ENCODE measurements around the gene GRIN2D. TPM values are rescaled to one million over a fixed set of nuclear protein-coding genes. Genes with fewer than 3 reads are reported as not detected.

The GRIN2D gene
- polyA plus RNA-seq (2013, experiment 1 of 2) = 6.8 TPM
- polyA plus RNA-seq (2013, experiment 2 of 2) = 4.9 TPM

GRCh38 chr19:48393559-48394330 is at the start of gene GRIN2D:
Gene GRIN2D (plus strand): TSS chr19:48393668. CDS start chr19:48398393, 4,725 bp downstream.
- 8 to 9% methylated on average over 23 to 29 of the region's 40 CpGs for WGBS, 2 experiments (ENCODE audit: insufficient coverage in 2 of 2)
- no peaks in the 10 kb centered on the region for H3K9me3 ChIP-seq (ENCODE audit: control insufficient read depth, low read length)
- peak within 1 kb of the TSS; percentile 66 for H3K27ac ChIP-seq (ENCODE audit: low read depth, low read length, severe bottlenecking)
- H3K4me1 ChIP-seq (ENCODE audit: control insufficient read depth, insufficient read depth, low read length, poor library complexity, severe bottlenecking) = peaks cover 30% of the 10 kb centered on the region
- H3K4me3 ChIP-seq (ENCODE audit: extremely low read depth, insufficient read depth, low read length, poor library complexity, severe bottlenecking) = peak within 1 kb of the TSS; percentile 50
- peaks cover 8% of the 10 kb centered on the region for H3K36me3 ChIP-seq (ENCODE audit: control insufficient read depth, insufficient read depth, low read length)

- H3K9me3 ChIP-seq (ENCODE audit: control insufficient read depth, low read length) = no peaks in the 10 kb centered on the region
- WGBS, 2 experiments (ENCODE audit: insufficient coverage in 2 of 2) = 92 to 93% methylated on average over 6 of the region's 6 CpGs
Measured at GRCh38 chr19:48344892-48345291, 48.6 kb upstream of the GRIN2D start.

GRCh38 chr19:48346191-48346590 is 47.3 kb upstream of the GRIN2D start:
- Histone ChIP-seq H3K36me3 (ENCODE audit: control insufficient read depth, insufficient read depth, low read length) (no peaks in the 10 kb centered on the region), H3K4me3 (ENCODE audit: extremely low read depth, insufficient read depth, low read length, poor library complexity, severe bottlenecking) (no peak overlapping the region), H3K4me1 (ENCODE audit: control insufficient read depth, insufficient read depth, low read length, poor library complexity, severe bottlenecking) (no peaks in the 10 kb centered on the region), H3K27ac (ENCODE audit: low read depth, low read length, severe bottlenecking) (no peak overlapping the region), H3K9me3 (ENCODE audit: control insufficient read depth, low read length) (no peaks in the 10 kb centered on the region)
- WGBS, 2 experiments (ENCODE audit: insufficient coverage in 2 of 2) = 67 to 100% methylated on average over 1 to 2 of the region's 2 CpGs

More at GRCh38 chr19:48344892-48345291, 48.6 kb upstream of the GRIN2D start:
- Histone ChIP-seq H3K4me1 (ENCODE audit: control insufficient read depth, insufficient read depth, low read length, poor library complexity, severe bottlenecking) (no peaks in the 10 kb centered on the region), H3K4me3 (ENCODE audit: extremely low read depth, insufficient read depth, low read length, poor library complexity, severe bottlenecking) (no peak overlapping the region), H3K27ac (ENCODE audit: low read depth, low read length, severe bottlenecking) (no peak overlapping the region), H3K36me3 (ENCODE audit: control insufficient read depth, insufficient read depth, low read length) (no peaks in the 10 kb centered on the region)

- Histone ChIP-seq H3K4me3 (ENCODE audit: extremely low read depth, insufficient read depth, low read length, poor library complexity, severe bottlenecking) (no peak overlapping the region), H3K27ac (ENCODE audit: low read depth, low read length, severe bottlenecking) (no peak overlapping the region), H3K9me3 (ENCODE audit: control insufficient read depth, low read length) (no peaks in the 10 kb centered on the region), H3K4me1 (ENCODE audit: control insufficient read depth, insufficient read depth, low read length, poor library complexity, severe bottlenecking) (no peaks in the 10 kb centered on the region), H3K36me3 (ENCODE audit: control insufficient read depth, insufficient read depth, low read length) (no peaks in the 10 kb centered on the region)
- WGBS, 2 experiments (ENCODE audit: insufficient coverage in 2 of 2) = 90 to 92% methylated on average over 5 of the region's 5 CpGs
Measured at GRCh38 chr19:48348045-48348444, 45.4 kb upstream of the GRIN2D start.

GRCh38 chr19:48348737-48349136 is 44.7 kb upstream of the GRIN2D start:
- no peak overlapping the region for H3K4me3 ChIP-seq (ENCODE audit: extremely low read depth, insufficient read depth, low read length, poor library complexity, severe bottlenecking)
- no peaks in the 10 kb centered on the region for H3K9me3 ChIP-seq (ENCODE audit: control insufficient read depth, low read length)
- H3K27ac ChIP-seq (ENCODE audit: low read depth, low read length, severe bottlenecking) = no peak overlapping the region
- H3K36me3 ChIP-seq (ENCODE audit: control insufficient read depth, insufficient read depth, low read length) = no peaks in the 10 kb centered on the region
- H3K4me1 ChIP-seq (ENCODE audit: control insufficient read depth, insufficient read depth, low read length, poor library complexity, severe bottlenecking) = peaks cover 1% of the 10 kb centered on the region
- WGBS, 2 experiments (ENCODE audit: insufficient coverage in 2 of 2) = 83 to 98% methylated on average over 3 to 6 of the region's 7 CpGs

GRCh38 chr19:48350856-48351255 is 42.6 kb upstream of the GRIN2D start:
- Histone ChIP-seq H3K4me3 (ENCODE audit: extremely low read depth, insufficient read depth, low read length, poor library complexity, severe bottlenecking) (no peak overlapping the region), H3K27ac (ENCODE audit: low read depth, low read length, severe bottlenecking) (no peak overlapping the region), H3K9me3 (ENCODE audit: control insufficient read depth, low read length) (no peaks in the 10 kb centered on the region), H3K4me1 (ENCODE audit: control insufficient read depth, insufficient read depth, low read length, poor library complexity, severe bottlenecking) (peaks cover 15% of the 10 kb centered on the region), H3K36me3 (ENCODE audit: control insufficient read depth, insufficient read depth, low read length) (no peaks in the 10 kb centered on the region)
- 96% methylated on average over 5 of the region's 5 CpGs for WGBS, 2 experiments (ENCODE audit: insufficient coverage in 2 of 2)

GRCh38 chr19:48351341-48351752 is 42.1 kb upstream of the GRIN2D start:
- Histone ChIP-seq H3K9me3 (ENCODE audit: control insufficient read depth, low read length) (no peaks in the 10 kb centered on the region), H3K36me3 (ENCODE audit: control insufficient read depth, insufficient read depth, low read length) (no peaks in the 10 kb centered on the region), H3K27ac (ENCODE audit: low read depth, low read length, severe bottlenecking) (no peak overlapping the region), H3K4me3 (ENCODE audit: extremely low read depth, insufficient read depth, low read length, poor library complexity, severe bottlenecking) (no peak overlapping the region), H3K4me1 (ENCODE audit: control insufficient read depth, insufficient read depth, low read length, poor library complexity, severe bottlenecking) (peaks cover 15% of the 10 kb centered on the region)
- 53 to 56% methylated on average over 7 to 8 of the region's 8 CpGs for WGBS, 2 experiments (ENCODE audit: insufficient coverage in 2 of 2)

GRCh38 chr19:48353677-48354076 is 39.8 kb upstream of the GRIN2D start:
- WGBS, 2 experiments (ENCODE audit: insufficient coverage in 2 of 2) = 79 to 83% methylated on average over 3 to 4 of the region's 5 CpGs

GRCh38 chr19:48354332-48354992 is 39.0 kb upstream of the GRIN2D start:
- H3K9me3 ChIP-seq (ENCODE audit: control insufficient read depth, low read length) = no peaks in the 10 kb centered on the region
- WGBS, 2 experiments (ENCODE audit: insufficient coverage in 2 of 2) = 75 to 84% methylated on average over 12 to 15 of the region's 15 CpGs
- peak overlapping the region; percentile 8 for H3K27ac ChIP-seq (ENCODE audit: low read depth, low read length, severe bottlenecking)
- H3K4me3 ChIP-seq (ENCODE audit: extremely low read depth, insufficient read depth, low read length, poor library complexity, severe bottlenecking) = no peak overlapping the region
- H3K36me3 ChIP-seq (ENCODE audit: control insufficient read depth, insufficient read depth, low read length) = no peaks in the 10 kb centered on the region
- peaks cover 15% of the 10 kb centered on the region for H3K4me1 ChIP-seq (ENCODE audit: control insufficient read depth, insufficient read depth, low read length, poor library complexity, severe bottlenecking)

More at GRCh38 chr19:48353677-48354076, 39.8 kb upstream of the GRIN2D start:
- Histone ChIP-seq H3K9me3 (ENCODE audit: control insufficient read depth, low read length) (no peaks in the 10 kb centered on the region), H3K4me1 (ENCODE audit: control insufficient read depth, insufficient read depth, low read length, poor library complexity, severe bottlenecking) (peaks cover 15% of the 10 kb centered on the region), H3K27ac (ENCODE audit: low read depth, low read length, severe bottlenecking) (no peak overlapping the region), H3K36me3 (ENCODE audit: control insufficient read depth, insufficient read depth, low read length) (no peaks in the 10 kb centered on the region), H3K4me3 (ENCODE audit: extremely low read depth, insufficient read depth, low read length, poor library complexity, severe bottlenecking) (no peak overlapping the region)

- peak overlapping the region; percentile 84 for H3K27ac ChIP-seq (ENCODE audit: low read depth, low read length, severe bottlenecking)
- no peak overlapping the region for H3K4me3 ChIP-seq (ENCODE audit: extremely low read depth, insufficient read depth, low read length, poor library complexity, severe bottlenecking)
- peaks cover 15% of the 10 kb centered on the region for H3K4me1 ChIP-seq (ENCODE audit: control insufficient read depth, insufficient read depth, low read length, poor library complexity, severe bottlenecking)
- WGBS, 2 experiments (ENCODE audit: insufficient coverage in 2 of 2) = 82% methylated on average over 12 of the region's 12 CpGs
- H3K9me3 ChIP-seq (ENCODE audit: control insufficient read depth, low read length) = no peaks in the 10 kb centered on the region
- no peaks in the 10 kb centered on the region for H3K36me3 ChIP-seq (ENCODE audit: control insufficient read depth, insufficient read depth, low read length)
Measured at GRCh38 chr19:48355365-48355954, 38.0 kb upstream of the GRIN2D start.

Measured in mesodermal cell (in vitro differentiated cells).